ENCODE results near the gene AGTR1.
"Not testable (repeated sequence)": the region's sequence is repeated elsewhere in the genome, so short reads cannot be mapped to it uniquely, and the experiment has no call there.

The AGTR1 gene

DNA sequence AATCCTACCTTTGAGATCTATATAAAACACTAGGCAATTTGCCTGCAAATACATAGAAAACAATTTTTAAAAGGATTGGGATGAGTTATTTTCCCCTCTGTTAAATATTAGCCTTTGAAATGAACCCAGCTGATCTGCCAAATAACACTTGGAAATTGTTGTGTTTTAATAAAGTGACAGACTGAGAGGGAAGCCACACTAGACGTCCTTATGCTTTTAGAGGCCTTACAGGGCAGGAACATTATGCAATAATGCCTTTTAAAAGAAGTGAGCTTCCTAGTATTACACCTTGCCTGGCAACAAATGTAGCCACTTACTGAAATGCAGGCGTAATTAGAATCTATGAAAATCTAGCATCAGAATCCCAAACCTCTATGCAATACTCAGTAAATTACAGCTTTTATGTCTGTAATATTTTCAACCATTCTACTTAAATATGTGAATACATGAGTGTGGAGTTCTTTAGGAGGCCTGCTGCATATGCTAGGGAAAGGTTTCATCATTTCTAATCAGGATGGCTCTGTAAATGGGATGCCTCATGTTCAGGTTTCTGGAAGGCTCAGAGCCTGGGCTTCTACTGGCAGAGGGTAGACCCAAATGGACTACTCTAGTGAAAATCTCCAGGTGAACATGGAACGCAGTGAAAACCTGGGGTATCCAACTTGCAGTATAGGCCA lies 20.3 kb downstream of the AGTR1 start:
- DNase-seq (ENCODE audit: insufficient read length, low spot score) (no peak), FAIRE-seq (no peak)

DNA sequence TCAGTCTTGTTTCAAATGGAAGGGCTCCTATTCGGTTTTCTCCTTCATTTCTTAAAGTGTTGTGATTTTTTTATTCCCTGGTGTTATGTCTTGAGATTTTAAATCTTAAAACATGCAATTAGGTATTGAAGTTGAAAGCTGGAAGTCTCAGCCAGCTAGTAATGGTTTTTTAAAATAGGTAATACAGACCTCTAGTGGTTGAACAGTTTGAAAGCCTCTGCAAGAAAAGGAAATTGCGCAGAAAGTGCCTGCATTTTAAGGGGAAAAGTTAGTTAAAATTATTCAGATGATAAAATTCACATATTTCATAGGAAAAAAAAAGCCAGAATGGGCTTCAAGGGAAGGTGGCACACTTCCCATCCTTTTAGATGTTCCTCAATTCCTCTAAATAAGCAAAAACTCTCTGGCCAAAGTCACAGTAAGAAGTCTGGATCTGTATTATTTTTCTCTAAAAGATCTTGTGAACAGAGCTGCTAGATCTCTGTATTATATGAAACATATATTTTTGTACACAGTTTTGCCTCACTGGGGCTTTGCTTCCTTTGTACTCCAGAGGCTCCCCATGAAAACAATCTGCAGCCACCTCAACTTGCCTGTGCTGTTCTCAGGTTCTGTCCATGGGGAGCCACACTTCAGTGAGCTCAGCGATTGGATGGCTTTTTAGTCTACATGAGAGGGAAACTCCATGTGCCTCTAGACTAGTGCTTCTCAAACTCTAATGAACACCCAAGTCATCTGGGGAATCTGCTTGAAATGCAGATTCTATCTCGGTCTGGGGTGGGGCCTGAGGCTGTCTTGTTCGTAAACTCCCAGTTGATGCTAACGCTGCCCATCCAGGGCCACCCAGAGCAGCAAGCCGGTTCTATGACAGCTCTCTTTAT lies 21.5 kb downstream of the AGTR1 start:
- DNase-seq (ENCODE audit: insufficient read length, low spot score): no peak
- FAIRE-seq: no peak

DNA sequence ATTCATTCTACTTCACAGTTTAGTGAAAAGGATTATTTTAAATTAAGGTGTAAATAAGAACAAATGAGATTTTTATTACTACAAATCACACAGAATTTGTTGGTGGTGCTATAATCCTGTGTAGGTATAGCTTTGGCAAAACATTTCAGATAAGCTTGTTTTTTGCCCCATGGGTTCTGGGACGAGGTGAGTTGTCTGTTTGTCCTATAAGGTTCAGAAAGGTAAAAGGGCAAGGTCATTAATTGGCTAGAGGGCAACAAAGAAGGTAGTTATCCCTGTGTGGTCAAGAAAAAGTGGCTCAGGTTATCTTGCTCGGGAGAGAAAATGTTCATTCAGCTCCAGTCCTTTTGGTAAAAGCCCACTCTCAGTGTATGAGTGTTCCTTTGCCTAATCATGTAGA lies 23.2 kb downstream of the AGTR1 start:
- DNase-seq (ENCODE audit: insufficient read length, low spot score): no peak
- no peak for FAIRE-seq

DNA sequence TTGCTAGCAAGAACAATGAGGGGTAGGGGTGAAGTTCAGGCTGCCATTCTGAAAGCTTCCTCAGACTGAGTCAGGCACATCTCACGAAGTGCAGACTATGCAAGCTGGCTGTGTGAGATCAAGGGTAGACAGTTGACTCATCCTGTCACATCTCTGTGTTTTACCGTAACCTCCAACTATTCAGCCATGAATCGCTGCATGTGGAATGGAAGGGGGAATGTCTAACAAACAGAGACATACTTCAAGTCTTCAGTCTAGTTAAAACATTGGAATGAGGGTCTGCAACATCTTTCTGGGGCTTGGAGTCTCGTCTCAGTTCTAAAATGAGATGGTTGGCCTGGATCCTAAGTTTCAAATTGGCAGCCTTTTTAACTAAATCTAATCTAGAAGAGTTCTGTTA lies 25.9 kb downstream of the AGTR1 start:
- DNase-seq (ENCODE audit: insufficient read length, low spot score): no peak
- no peak for FAIRE-seq

DNA sequence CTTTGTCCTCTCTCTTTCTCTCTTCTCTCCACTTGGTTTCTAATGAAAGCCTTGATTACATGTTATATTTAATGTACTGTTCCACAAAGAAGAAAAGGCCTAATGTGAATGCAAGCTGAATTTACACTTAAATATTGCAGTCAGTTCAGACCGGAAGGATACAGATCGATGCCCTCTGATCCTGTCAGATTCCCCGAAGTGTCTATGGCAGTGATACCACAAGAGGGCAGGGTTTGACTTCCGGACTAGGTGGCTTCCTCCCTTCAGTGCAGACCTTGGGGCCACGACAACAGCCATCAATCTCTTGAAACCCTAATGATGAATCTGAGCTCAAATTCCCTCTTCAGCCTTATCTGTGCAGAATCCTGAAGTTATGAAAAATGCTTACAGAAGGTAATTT lies 29.5 kb downstream of the AGTR1 start:
- DNase-seq (ENCODE audit: insufficient read length, low spot score) (no peak), FAIRE-seq (no peak)

DNA sequence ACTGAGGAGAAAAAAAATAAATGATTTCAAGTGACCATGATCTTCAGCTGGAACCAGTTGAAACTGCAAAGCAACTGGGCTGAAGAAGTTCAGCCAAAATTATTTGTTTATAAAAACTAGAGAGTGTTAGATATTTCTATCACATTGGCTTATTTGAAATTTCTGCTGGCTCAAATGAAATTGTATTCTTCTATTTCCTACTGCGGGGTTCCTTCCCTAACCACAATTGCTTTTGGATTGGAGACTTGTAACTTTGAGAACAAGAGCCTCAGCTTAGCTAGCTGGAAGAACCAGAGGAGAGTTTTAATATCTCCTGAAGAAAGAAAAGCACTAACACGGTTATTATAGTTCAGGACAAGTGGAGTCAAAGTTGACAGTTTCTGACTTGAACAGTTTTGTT lies 31.1 kb downstream of the AGTR1 start:
- FAIRE-seq (no peak), DNase-seq (ENCODE audit: insufficient read length, low spot score) (no peak)

DNA sequence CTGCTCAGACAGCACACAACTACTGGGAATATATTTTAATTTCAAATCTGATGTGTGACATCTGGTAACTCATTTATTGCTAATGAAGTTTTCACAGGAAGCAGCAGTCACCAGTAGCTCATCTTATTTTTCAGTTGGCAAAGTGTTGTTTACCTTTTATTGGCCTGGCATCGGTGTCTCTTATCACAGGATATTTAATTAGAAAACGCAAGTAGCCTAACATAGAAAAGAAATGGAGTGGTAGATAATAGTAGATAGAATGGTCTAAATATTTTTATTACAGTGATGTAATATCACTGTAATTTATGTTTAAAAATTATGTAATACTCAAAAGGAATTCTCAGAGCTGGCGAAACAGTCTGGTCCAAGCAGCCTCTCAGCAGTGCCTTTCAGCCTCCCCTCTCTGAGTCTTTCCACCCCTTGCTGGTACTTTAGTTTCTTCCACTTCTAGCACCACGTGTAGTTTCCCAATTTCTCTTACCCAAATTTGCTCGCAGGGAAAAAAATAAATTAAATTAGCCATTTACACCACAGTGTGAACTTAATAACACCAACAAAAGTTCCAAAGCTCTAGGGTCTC lies 31.9 kb downstream of the AGTR1 start:
- no peak for FAIRE-seq
- DNase-seq (ENCODE audit: insufficient read length, low spot score): no peak

DNA sequence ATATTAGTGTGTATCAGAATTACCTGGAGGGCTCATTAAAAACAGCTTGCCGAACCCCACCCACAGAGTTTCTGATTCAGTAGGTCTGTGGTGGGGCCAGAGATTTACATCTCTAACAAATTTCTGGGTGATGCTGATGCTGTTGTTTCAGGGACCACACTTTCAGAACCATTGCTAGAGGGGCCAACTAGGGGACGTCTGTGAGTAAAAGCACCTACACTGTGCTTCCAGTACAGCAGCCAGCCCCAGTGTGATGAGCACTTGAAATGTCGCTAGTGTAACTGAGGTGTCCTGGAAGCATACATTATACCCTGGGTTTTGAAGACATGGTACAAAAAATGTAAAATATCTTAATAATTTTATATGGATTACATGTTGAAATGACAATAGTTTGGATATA lies 33.0 kb downstream of the AGTR1 start:
- no peak for FAIRE-seq
- no peak for DNase-seq (ENCODE audit: insufficient read length, low spot score)

DNA sequence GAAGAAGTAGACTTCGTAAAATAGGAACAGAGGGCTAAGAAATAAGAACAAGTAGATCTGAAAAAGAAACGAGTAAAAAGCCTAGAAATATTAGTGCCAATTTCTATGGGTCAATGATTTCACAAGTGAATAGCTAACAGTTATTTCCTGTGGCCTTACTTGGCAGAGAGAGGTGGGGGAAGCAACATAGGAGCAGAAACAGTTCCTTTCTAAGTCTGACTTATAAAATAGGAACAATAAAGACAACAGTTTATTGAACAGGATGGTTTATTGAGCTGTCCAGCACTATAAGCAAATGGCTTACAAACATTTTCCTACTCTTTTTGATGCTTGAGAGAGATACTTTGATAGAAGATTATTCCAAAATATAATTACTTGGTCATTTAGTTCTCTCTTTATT lies 37.9 kb downstream of the AGTR1 start:
- DNase-seq (ENCODE audit: insufficient read length, low spot score) (no peak), FAIRE-seq (no peak)

DNA sequence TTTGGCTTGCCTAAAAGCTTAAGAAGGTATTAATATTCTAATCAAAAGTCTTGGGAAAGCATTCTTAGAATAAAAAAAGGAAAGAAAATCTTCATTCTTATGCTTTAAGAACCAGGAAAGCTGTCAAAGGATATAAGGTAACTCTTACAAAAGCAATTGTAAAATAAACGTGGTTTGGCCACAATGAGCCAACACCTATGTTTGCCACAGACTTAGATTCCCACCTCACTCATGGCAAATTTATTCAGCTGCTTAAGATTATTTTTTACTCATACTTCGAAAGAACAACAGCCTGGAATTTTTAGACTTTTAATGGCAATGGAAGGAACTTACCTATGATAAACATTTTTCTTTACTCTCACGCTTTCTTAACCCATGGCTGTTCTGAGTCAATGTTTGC lies 38.4 kb downstream of the AGTR1 start:
- FAIRE-seq (no peak), DNase-seq (ENCODE audit: insufficient read length, low spot score) (no peak)

DNA sequence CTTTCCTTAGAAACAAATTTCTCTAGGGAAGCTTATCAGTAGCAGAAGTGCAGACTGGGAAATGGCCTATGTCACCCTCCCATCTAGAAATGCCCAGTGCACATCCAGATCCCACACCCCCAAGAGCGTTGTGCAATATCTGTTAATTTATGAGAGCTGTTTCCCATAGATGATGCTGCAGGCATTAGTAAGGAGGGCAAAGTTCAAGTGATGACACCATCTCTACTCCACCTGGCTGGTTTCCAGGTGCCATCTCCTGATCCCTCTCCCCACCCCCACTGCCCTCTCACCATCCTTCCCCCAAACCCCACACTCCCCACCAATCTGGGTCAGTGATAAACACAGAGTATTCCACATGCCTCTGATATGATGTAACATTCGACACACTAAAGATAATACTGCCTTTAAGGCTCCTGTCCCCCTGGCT lies 39.4 kb downstream of the AGTR1 start:
- FAIRE-seq (no peak), DNase-seq (ENCODE audit: insufficient read length, low spot score) (no peak)

DNA sequence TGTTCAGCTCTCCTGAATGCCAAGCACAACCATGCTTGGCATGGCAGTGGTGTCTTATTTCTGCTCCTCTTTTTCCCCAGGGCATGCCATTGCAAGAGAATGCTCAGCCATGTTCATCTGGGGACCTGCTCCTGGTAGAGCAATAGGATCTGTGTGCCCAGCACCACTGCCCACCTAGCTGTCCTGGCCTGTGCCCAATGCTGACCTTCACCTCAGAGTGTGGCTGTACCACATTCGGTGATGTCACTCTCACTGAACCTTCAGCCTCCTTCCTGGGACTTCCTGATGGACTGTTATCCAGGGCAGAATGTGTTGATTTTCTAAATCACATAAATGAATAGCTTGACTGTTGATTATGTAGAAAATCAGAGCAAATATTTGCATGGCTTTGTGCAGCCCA lies 42.0 kb downstream of the AGTR1 start:
- FAIRE-seq (no peak), DNase-seq (ENCODE audit: insufficient read length, low spot score) (no peak)

DNA sequence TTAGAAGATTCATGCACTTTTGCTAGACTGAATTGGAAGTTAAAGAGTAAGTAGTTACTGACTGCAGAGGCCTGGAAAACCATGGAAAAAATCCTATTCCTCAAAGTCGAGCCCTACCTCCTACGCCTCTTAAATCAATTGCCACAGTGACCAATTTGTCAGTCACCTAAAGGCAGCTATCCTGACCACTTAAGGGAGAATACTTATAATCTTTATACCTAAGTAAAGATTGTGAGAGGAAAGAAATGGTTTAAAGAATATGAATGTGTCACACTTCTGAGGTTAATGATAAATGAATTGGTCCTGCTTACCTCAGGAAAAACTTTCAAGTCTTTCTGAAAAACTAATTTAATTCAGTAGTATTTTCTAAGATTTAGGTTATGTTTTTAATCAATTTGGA lies 42.6 kb downstream of the AGTR1 start:
- no peak for DNase-seq (ENCODE audit: insufficient read length, low spot score)
- no peak for FAIRE-seq

DNA sequence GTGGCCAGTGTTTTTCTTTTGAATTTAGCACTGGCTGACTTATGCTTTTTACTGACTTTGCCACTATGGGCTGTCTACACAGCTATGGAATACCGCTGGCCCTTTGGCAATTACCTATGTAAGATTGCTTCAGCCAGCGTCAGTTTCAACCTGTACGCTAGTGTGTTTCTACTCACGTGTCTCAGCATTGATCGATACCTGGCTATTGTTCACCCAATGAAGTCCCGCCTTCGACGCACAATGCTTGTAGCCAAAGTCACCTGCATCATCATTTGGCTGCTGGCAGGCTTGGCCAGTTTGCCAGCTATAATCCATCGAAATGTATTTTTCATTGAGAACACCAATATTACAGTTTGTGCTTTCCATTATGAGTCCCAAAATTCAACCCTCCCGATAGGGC lies 43.5 kb downstream of the AGTR1 start:
- DNase-seq (ENCODE audit: insufficient read length, low spot score): no peak

DNA sequence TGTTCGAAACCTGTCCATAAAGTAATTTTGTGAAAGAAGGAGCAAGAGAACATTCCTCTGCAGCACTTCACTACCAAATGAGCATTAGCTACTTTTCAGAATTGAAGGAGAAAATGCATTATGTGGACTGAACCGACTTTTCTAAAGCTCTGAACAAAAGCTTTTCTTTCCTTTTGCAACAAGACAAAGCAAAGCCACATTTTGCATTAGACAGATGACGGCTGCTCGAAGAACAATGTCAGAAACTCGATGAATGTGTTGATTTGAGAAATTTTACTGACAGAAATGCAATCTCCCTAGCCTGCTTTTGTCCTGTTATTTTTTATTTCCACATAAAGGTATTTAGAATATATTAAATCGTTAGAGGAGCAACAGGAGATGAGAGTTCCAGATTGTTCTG lies 44.4 kb downstream of the AGTR1 start:
- DNase-seq (ENCODE audit: insufficient read length, low spot score) (no peak), FAIRE-seq (no peak)

More for the DNA sequence above, 43.5 kb downstream of the AGTR1 start:
- FAIRE-seq: no peak

DNA sequence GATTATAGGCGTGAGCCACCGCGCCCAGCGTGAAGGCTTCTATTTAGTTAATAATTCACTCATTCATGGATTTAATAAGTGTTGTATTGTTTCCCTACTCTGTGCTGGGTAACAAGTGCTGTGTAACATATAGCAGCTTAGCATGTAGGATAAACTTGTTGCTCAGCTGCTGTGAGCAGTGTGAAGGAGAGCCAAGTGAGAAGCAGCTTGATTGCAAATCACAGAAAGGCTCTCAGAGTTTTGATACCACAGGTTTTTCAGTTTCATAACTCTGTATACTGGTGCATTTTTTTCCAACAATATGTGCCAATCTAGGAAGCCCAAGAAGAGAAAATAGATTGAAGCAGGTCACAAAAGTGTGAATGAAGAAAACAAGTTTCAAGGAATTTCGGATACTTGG lies 48.4 kb downstream of the AGTR1 start:
- no peak for DNase-seq (ENCODE audit: insufficient read length, low spot score)
- no peak for FAIRE-seq

DNA sequence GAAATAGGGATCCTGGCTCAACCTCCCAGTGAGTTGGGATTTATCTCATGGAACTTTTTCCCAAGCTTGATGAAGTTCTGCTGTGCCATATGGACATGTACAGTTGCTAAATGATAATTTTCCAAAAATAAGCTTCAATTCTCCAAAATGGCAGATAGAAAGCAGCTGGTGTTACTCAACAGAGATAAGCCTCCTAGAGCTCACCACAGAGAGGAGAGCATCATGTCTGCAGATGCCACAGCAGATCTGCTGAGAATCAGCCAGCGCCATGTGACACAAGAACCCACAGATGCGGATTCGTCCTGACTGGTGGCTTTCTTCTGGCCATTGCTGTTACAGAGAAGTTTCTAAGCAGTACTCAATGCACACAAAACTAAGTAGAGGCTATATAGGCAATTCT lies 50.6 kb downstream of the AGTR1 start:
- DNase-seq (ENCODE audit: insufficient read length, low spot score) (no peak), FAIRE-seq (no peak)

DNA sequence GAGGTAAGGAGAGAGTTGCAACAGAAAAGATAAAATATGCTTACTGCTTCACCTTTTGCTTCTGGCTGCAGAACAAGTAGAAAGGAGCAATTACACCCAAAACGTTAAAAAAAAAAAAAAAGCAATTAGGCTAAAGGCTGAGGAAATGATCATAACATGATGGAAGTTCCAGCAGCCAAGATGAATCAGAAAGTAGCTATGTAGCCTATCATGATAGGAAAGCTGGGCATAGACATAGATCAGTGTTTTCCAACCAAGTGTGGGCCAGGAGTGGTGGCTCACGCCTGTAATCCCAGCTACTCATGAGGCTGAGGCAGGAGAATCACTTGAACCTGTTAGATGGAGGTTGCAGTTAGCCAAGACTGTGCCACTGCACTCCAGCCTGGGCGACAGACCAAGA lies 52.6 kb downstream of the AGTR1 start:
- no peak for FAIRE-seq
- no peak for DNase-seq (ENCODE audit: insufficient read length, low spot score)

DNA sequence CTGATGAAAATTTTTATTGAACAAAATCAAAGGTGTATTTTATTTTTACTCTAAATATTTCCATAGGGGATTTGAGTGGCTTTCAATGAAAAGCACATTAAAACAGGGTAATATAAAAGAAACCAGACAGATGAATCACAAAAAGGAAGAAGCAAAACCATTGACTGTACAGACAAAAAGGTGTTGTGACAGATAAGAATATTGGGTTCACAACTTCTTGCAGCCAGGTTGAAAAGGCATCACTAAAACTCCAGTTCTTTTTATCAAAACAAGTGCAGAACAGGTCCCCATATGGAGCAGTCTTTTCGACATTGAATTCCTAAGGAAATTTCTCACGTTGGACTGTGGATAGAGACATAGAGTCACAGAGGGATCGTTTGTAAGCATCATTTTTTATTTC lies 53.8 kb downstream of the AGTR1 start:
- no peak for FAIRE-seq
- DNase-seq (ENCODE audit: insufficient read length, low spot score): no peak

DNA sequence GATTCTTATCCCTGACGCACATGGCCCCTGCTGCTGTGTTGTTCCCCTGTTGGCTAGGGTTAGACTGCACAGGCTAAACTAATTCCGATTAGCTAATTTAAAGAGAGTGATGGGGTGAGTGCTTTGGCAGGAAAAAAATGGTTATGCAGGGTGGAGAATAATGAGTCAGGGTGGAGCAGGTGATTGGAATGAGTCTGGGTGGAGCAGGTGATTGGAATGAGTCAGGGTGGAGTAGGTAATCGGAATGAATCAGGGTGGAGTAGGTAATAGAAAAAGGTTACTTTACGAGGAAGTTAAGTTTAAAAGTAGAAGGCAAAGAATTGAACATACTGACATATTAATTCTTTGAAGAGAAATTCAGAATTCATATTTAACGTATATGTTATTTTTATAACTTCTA lies 55.7 kb downstream of the AGTR1 start:
- not testable (repeated sequence) for FAIRE-seq; DNase-seq (ENCODE audit: insufficient read length, low spot score)

DNA sequence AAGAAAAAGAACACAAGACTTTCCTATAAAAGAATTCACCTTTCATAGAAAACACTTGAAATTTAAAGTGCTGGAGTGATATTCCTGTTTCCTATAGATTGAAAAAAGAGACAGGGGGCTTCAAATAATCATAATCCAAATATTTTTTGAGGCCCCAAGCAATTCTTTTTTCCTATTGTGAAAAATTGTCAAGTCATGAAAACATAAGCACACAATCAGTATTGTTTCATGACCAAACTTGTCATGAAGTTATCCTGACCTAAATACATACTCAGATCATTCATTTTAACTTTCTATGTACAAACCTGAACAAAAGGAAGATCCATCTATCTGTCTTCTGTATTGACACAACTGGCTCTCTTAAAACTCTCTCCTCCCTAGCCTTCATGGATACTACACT lies 57.9 kb downstream of the AGTR1 start:
- DNase-seq (ENCODE audit: insufficient read length, low spot score) (no peak), FAIRE-seq (no peak)

DNA sequence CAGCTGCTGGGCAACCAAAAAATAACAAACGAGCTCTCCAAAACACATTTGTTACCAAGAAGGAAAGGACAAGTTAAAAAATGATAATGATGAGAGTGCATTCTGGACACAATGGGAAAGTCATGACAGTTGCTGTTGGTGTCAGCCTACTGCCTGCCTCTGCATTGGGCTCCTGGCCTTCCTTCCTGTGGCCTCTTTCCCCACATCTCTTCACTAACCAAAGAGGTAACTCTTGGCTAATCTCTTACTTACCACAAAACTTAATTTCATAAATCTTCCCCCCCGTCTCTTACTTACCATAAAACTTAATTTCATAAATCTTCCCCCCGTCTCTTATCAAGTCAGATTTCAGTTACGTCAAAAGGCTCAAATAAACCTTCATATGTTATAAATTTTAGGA lies 58.6 kb downstream of the AGTR1 start:
- FAIRE-seq (no peak), DNase-seq (ENCODE audit: insufficient read length, low spot score) (no peak)

All from GM19239 (cell line).